CD1c-positive myeloid dendritic cell (primary cell): ENCODE data around the gene PIK3C2B.
A peak's percentile ranks its signal among the peaks of the same experiment; 100 is the strongest.
"Not testable (repeated sequence)": the region's sequence is repeated elsewhere in the genome, so short reads cannot be mapped to it uniquely, and the experiment has no call there.

Source experiments
- DNase-seq: peaks from one replicate; pipeline ENCODE4 v3.0.0-alpha.2; 2016; ENCODE audit errors: extremely low spot score

PIK3C2B gene

GRCh38 chr1:204506201-204506968, 11.8 kb upstream of the PIK3C2B start:
- DNase-seq = peak; percentile 89

GRCh38 chr1:204505674-204506200, 11.1 kb upstream of the PIK3C2B start:
- no peak for DNase-seq

GRCh38 chr1:204503913-204504519, 9.4 kb upstream of the PIK3C2B start:
- no peak for DNase-seq

DNA sequence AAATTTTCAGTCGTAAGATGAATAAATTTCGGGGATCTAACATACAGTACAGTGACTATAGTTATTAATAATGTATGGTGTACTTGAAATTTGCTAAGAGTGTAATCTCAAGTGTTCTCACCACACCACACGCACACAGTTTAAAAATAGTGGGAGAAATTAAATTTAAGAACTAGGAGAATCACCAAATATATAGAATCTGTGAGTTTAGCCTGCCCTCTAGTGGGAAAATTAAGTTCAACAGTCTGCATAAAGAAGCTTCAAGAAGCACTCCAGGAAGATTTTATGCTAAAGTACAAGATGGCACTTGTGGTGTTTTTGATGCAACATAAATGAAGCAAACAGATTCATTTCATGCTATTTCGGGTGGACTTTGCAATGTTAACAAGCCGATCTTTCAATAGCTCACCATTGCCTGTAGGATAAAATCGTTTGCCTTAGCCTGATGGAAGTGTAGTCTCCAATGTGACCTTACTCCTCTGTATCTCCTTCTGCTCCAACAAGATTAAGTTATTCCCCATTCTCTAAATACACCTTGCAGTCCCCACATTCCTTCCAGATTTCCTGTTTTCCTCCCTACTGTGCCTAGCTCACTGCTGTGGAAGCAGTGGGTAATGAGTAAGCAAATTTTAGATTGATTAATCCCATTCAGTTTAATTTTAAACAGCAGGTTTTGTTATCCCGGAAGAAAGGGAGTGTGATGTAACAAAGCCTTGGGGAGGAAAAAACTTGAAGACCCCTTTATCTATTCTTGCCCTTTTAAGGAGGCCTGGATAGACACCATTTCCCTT, 8.7 kb upstream of the PIK3C2B start:
- peak; percentile 89 for DNase-seq

- DNase-seq = no peak
Measured at GRCh38 chr1:204502241-204502640, 7.6 kb upstream of the PIK3C2B start.

- DNase-seq = no peak
Measured at GRCh38 chr1:204499511-204500468, 5.2 kb upstream of the PIK3C2B start.

DNA sequence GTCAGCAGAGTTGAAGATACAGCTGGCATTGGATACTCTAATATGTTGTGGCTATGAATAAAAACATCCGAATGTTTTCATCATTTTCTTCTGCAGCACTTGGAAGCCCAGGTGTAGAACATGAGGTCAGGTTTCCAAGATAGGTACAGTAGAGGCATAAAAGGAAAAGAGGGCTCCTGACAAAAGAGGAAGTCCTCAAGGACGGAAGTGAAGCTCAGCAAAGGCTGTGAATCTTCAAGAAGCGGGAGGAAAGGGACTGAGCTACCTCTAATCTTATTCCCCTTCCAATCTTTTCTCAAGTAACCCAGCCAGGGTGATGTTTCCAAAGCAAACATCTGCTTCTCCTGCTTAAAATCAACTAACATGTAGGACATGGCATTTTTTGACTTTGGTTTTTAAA, 4.4 kb upstream of the PIK3C2B start:
- peak; percentile 52 for DNase-seq

DNA sequence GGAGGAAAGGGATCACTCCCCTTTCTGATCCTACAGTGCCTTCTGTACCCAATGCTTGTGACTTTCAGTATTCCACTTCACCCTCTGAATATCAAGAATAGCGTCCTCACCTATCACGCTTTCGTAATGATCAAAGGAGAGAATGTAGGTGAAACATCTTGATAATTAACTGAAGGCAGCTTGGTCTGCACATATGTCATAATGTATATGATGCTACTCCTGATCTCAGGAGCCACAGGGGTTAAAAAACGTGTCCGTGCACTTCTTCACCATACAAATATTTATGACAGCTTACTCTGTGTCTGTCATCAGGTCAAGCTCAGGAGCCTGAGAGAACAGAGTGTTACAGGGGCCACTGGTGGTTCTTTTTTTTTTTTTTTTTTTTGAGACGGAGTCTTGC, 1.2 kb upstream of the PIK3C2B start:
- DNase-seq = no peak

DNA sequence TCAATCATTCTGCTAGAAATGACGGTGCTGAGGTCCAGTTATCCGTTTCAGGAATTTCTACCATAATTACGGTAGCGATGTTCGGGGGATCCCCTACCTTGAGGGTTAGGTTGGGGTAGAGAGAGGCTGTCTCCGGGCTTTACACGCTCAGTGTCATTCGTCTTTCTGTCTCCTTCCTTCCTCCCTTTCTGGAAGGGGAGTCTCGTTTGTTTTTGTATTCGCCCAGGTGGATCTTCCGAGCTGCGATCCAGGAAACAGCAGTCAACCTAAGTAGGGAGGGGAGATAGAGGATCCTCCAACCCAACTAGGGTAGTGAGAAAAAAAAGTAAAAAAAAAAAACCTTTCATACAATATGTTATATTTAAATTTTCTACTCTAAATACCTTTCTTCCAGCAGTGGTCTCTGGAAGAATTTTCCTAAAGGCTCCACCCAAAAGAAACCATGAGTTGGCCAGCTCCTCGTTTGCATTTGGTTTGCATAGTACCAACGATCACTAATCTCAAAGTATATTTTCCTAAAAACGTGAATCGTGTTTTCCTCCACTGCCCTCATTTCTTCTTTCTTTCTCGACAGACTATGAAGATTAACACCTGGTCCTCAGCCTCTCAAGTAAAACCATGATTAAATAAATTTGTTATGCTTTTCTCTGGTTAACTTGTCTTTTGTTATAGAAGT, 611 bp upstream of the PIK3C2B start:
- no peak for DNase-seq

DNA sequence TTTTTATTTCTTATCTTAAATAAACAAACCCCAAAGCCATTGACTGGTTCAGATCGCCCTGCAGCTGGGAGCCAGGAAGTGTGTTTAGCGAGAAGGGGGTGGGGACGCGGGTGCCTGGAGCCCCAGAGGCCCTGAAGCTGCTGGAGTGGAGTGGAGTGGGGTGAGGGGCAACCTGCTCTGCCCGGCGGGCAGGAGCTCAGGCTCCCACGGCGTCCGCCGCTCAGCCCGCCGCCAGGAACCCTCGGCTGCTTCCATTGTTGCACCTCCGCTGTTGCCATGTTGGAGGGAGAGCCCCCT, 673 bp downstream of the PIK3C2B start:
- no peak for DNase-seq

- no peak for DNase-seq
Measured at GRCh38 chr1:204493145-204493983, 1.2 kb downstream of the PIK3C2B start.

- DNase-seq = no peak
Measured at GRCh38 chr1:204491655-204492054, 3.0 kb downstream of the PIK3C2B start.

- DNase-seq = no peak
Measured at GRCh38 chr1:204487256-204487615, 7.4 kb downstream of the PIK3C2B start.

- not testable (repeated sequence) for DNase-seq
Measured at GRCh38 chr1:204486513-204487255, 7.9 kb downstream of the PIK3C2B start.

- DNase-seq = no peak
Measured at GRCh38 chr1:204483791-204484190, 10.8 kb downstream of the PIK3C2B start.

DNA sequence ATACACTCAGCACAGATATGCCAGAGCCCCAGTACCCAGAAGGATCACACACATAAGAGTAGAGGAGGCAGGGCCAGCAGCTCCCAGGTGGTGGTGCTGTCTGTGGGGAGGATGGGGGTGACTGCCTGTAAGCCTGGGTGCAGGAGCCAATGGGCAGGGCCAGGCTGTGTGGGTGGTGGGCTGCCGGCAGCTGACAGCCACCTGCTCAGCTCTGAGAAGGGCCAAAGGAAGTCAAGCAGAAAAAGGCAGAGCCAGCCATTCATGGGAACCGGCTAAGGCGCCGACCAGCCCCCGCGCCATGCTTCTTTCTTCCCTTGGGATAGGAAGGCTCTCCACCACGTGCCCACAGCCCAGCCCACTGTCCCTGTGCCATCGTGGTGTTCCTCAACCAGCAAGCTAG, 14.1 kb downstream of the PIK3C2B start:
- no peak for DNase-seq

DNA sequence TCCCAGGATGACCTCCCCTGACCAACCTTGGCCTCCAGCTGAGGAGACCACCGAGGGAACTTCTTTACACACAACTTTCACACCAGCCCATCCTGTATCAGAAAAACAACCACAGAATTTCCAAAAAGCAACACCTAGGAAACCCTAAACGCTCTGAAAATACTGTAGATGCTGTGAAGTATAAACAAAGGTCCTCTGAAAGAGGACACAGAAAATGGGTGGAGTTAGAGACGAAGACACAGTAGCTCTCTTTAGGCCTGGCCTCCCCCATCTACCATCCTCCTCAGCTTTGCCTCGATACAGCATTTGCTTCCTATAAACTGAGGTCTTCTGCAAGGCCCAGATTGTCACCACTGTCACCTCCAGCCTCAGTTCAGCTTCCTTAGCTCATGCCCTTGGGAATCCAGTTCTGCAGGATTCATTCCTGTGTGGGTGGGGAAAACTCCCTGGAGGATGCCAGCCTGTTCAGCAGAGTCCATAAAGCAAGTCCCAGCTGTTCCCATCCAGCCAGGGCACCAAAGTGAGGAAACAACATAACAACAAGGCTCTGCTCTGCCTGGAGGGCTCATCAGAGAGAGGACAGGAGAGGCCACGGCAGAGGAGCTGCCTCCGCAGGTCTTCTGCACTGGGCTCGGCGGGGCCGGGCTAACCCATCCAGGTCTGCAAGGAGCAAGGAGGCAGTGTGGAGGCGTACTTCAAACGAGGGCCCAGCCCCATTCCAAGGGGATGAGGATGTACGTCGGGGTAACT, 15.0 kb downstream of the PIK3C2B start:
- DNase-seq = no peak

- DNase-seq = no peak
Measured at GRCh38 chr1:204478921-204479320, 15.7 kb downstream of the PIK3C2B start.
